HepG2 (cell line): ENCODE measurements around the gene B4GALT3. TPM values are rescaled to one million over a fixed set of nuclear protein-coding genes. Genes with fewer than 3 reads are reported as not detected.

Experiments
- AKNA ChIP-seq: sonication (generic); formaldehyde crosslinking; IDR thresholded peaks from 2 replicates; pipeline ENCODE4 v1.4.0; 2020; ENCODE audit warnings: missing genetic modification reagents, borderline replicate concordance
- BCL6 ChIP-seq: IDR thresholded peaks from 2 replicates; pipeline ENCODE4 v1.6.1; 2016; ENCODE audit warnings: missing genetic modification reagents, missing compliant biosample characterization
- BCLAF1 ChIP-seq: fragments of 450-650 bp; IDR thresholded peaks from 2 replicates; pipeline ENCODE4 v1.6.1; 2017; ENCODE audit warnings: mild to moderate bottlenecking
- FOXK2 ChIP-seq: fragments of 450-650 bp; IDR thresholded peaks from 2 replicates; pipeline ENCODE4 v1.6.1; 2016
- HMGXB4 ChIP-seq, 2 experiments: sonication (generic) in 1 of 2; formaldehyde crosslinking in 1 of 2; IDR thresholded peaks; 2 replicates each; pipeline versions ENCODE4 v1.4.0 to v1.6.1; 2018 to 2020; ENCODE audit warnings: missing genetic modification reagents in 2 of 2, borderline replicate concordance in 1 of 2, low read depth in 1 of 2, mild to moderate bottlenecking in 1 of 2, missing biosample characterization in 1 of 2
- HNRNPK ChIP-seq: fragments of 200-400 bp; formaldehyde crosslinking; IDR thresholded peaks from 2 replicates; pipeline ENCODE4 v1.6.1; 2018; ENCODE audit warnings: low read length, low read depth, moderate library complexity, mild to moderate bottlenecking; ENCODE audit not compliant: poor library complexity, severe bottlenecking
- JUN ChIP-seq: sonication (generic); formaldehyde crosslinking; IDR thresholded peaks from 2 replicates; pipeline ENCODE4 v1.4.0; 2020; ENCODE audit warnings: mild to moderate bottlenecking, missing genetic modification reagents
- KLF13 ChIP-seq: sonication (generic); formaldehyde crosslinking; IDR thresholded peaks from 2 replicates; pipeline ENCODE4 v1.4.0; 2020; ENCODE audit warnings: mild to moderate bottlenecking, missing genetic modification reagents
- RELA ChIP-seq: sonication (generic); formaldehyde crosslinking; IDR thresholded peaks from 2 replicates; pipeline ENCODE4 v1.4.0; 2020; ENCODE audit warnings: missing genetic modification reagents
- SALL1 ChIP-seq: sonication (generic); formaldehyde crosslinking; IDR thresholded peaks from 2 replicates; pipeline ENCODE4 v1.8.0; 2022; ENCODE audit warnings: mild to moderate bottlenecking, missing genetic modification reagents
- ZNF562 ChIP-seq: sonication (generic); formaldehyde crosslinking; IDR thresholded peaks from 2 replicates; pipeline ENCODE4 v1.8.0; 2022; ENCODE audit warnings: missing genetic modification reagents, borderline replicate concordance
- ZNF569 ChIP-seq: sonication (generic); formaldehyde crosslinking; IDR thresholded peaks from 2 replicates; pipeline ENCODE4 v1.5.0; 2020; ENCODE audit warnings: mild to moderate bottlenecking, missing genetic modification reagents, moderate library complexity, borderline replicate concordance
- ZNF609 ChIP-seq: sonication (generic); formaldehyde crosslinking; IDR thresholded peaks from 2 replicates; pipeline ENCODE4 v1.4.0; 2020; ENCODE audit warnings: mild to moderate bottlenecking, missing genetic modification reagents, borderline replicate concordance
- polyA plus RNA-seq, 8 experiments: library from polyadenylated mRNA; depleted of rRNA in 3 of 8; stranded (reverse) in 7 of 8; unstranded in 1 of 8; fragments of >200 nt; fragmentation: Illumina TruSeq in 4 of 8; extraction: Trizol in 4 of 8; gene quantifications; 2 replicates each; pipeline versions ENCODE4 v1.2.1 to v1.2.3, GENCODE V29; 2011 to 2016; ENCODE audit warnings: low read depth in 4 of 8, missing spikeins in 1 of 8, mixed read lengths in 1 of 8; ENCODE audit not compliant: insufficient read depth in 1 of 8
- total RNA-seq, 5 experiments: library from RNA; depleted of rRNA; stranded (reverse); fragments of >200 nt; fragmentation: Illumina TruSeq; extraction: Trizol; gene quantifications; 2 replicates each; pipeline ENCODE4 v1.2.3, GENCODE V29; 2016; ENCODE audit warnings: low read depth in 1 of 5

Gene B4GALT3
- total and polyA plus RNA-seq, 2 of the 13 experiments (the other 11 are each of a cell fraction or from before 2014, with no cell fraction given): 35.6 to 40.4 TPM

- TF ChIP-seq ZNF609 (CRISPR knock-in tag): peak; percentile 87; the same call in 1 of the 2 replicates
- TF ChIP-seq BCLAF1: no peak
- peak; percentile 11 for TF ChIP-seq HNRNPK
- TF ChIP-seq KLF13 (CRISPR knock-in tag): no peak
- 0 out of 2 replicates have a peak, but pooled peaks have one; percentile 57 for TF ChIP-seq RELA
- 0 out of 2 replicates have a peak, but pooled peaks have one; percentile 39 for TF ChIP-seq JUN (CRISPR knock-in tag)
- peak; percentile 90 for TF ChIP-seq SALL1 (CRISPR knock-in tag)
- peak; percentile 54; the same call in 1 of the 2 replicates for TF ChIP-seq BCL6 (CRISPR knock-in tag)
- TF ChIP-seq ZNF569: no peak
- TF ChIP-seq ZNF562 (CRISPR knock-in tag): 0 out of 2 replicates have a peak, but pooled peaks have one; percentile 15
- TF ChIP-seq AKNA (CRISPR knock-in tag): no peak
- TF ChIP-seq HMGXB4 (CRISPR knock-in tag; IDR thresholded peaks at IDR 0.05; ENCODE audit: borderline replicate concordance in 1 of 2, low read depth in 1 of 2): peak in 1 of 2 experiments; percentile 20; a peak in 1 of 4 replicates
- peak; percentile 18; the same call in 1 of the 2 replicates for TF ChIP-seq FOXK2
Measured at GRCh38 chr1:161218301-161219077, 41.2 kb upstream of the B4GALT3 start (continued).
